Vagina (tissue), 2 donors: ENCODE measurements around the gene IFNGR1. TPM values are rescaled to one million over a fixed set of nuclear protein-coding genes. Genes with fewer than 3 reads are reported as not detected.

Source experiments
- DNase-seq, 2 donors: peaks; one replicate each; pipeline ENCODE4 v3.0.0-alpha.2; 2017; ENCODE audit errors: extremely low spot score in 2 of 2
- H3K27ac ChIP-seq: fragments of 200-600 bp; sonication (generic); one replicate; pipeline ENCODE4 v1.5.1; 2019
- H3K27me3 ChIP-seq: fragments of 200-600 bp; sonication (generic); one replicate; pipeline ENCODE4 v1.5.1; 2019
- H3K36me3 ChIP-seq, 2 donors: fragments of 200-600 bp; sonication (generic); one replicate each; pipeline ENCODE4 v1.5.1; 2017 to 2019
- H3K4me1 ChIP-seq: fragments of 200-600 bp; sonication (generic); one replicate; pipeline ENCODE4 v1.5.1; 2019
- H3K4me3 ChIP-seq, 2 donors: fragments of 200-600 bp; sonication (generic); 1 replicate in 1 of 2; 2 replicates in 1 of 2; pipeline ENCODE4 v1.5.1; 2016 to 2019
- H3K9me3 ChIP-seq: fragments of 200-600 bp; sonication (generic); one replicate; pipeline ENCODE4 v1.5.1; 2019
- CTCF ChIP-seq, 3 experiments: fragments of 450-650 bp in 2 of 3; fragments of 200-600 bp in 1 of 3; sonication (generic) in 1 of 3; IDR thresholded peaks; one replicate each; pipeline ENCODE4 v1.5.1; 2017 to 2019; ENCODE audit warnings: antibody characterized with exemption in 3 of 3, mild to moderate bottlenecking in 2 of 3, moderate library complexity in 2 of 3
- POLR2A ChIP-seq, 2 donors: fragments of 450-650 bp; IDR thresholded peaks; one replicate each; pipeline ENCODE4 v1.6.1; 2017; ENCODE audit warnings: antibody characterized with exemption in 2 of 2, mild to moderate bottlenecking in 2 of 2, moderate library complexity in 2 of 2
- POLR2AphosphoS5 ChIP-seq, 2 donors: sonication (generic); formaldehyde crosslinking; IDR thresholded peaks; one replicate each; pipeline ENCODE4 v1.9.0; 2017; ENCODE audit warnings: antibody characterized with exemption in 2 of 2, mild to moderate bottlenecking in 2 of 2, low read depth in 1 of 2; ENCODE audit not compliant: insufficient read depth in 1 of 2
- intact Hi-C: fragments of 100-400 bp; cut with DNase I; formaldehyde crosslinking; loops from one replicate; pipeline ENCODE4 v1.15.1; 2023
- total RNA-seq: library from RNA; depleted of rRNA; stranded (reverse); fragments of >200 nt; gene quantifications from one replicate; pipeline ENCODE4 v1.2.3, GENCODE V29; 2016

The IFNGR1 gene
- total RNA-seq, 1 donor from 2014 or later, result 76.6 TPM

- Histone ChIP-seq H3K36me3 (no peaks in the 10 kb centered on the region), H3K27ac (no peak overlapping the region), H3K4me3 (no peak overlapping the region), H3K9me3 (no peaks in the 10 kb centered on the region), H3K4me1 (peaks cover 55% of the 10 kb centered on the region), H3K27me3 (no peaks in the 10 kb centered on the region)
- intact Hi-C loops, result no loop called here
- DNase-seq, result no peak
- TF ChIP-seq CTCF (IDR thresholded peaks at IDR 0.05) (no peak), POLR2AphosphoS5 (IDR thresholded peaks at IDR 0.05; ENCODE audit: insufficient read depth in 1 of 2, low read depth in 1 of 2) (no peak), POLR2A (IDR thresholded peaks at IDR 0.05) (no peak)
These were observed 18.4 kb upstream of the IFNGR1 start for GRCh38 chr6:137237413-137238170.

- Histone ChIP-seq H3K36me3 (no peaks in the 10 kb centered on the region), H3K4me3 (no peak overlapping the region), H3K27me3 (no peaks in the 10 kb centered on the region), H3K4me1 (peaks cover 55% of the 10 kb centered on the region), H3K9me3 (no peaks in the 10 kb centered on the region), H3K27ac (no peak overlapping the region)
- no peak for DNase-seq
- intact Hi-C loops, result no loop called here
- no peak for TF ChIP-seq CTCF (IDR thresholded peaks at IDR 0.05)
- no peak for TF ChIP-seq POLR2A (IDR thresholded peaks at IDR 0.05)
- TF ChIP-seq POLR2AphosphoS5 (IDR thresholded peaks at IDR 0.05; ENCODE audit: insufficient read depth in 1 of 2, low read depth in 1 of 2), result no peak
These were observed 17.6 kb upstream of the IFNGR1 start for GRCh38 chr6:137236581-137237355.

GRCh38 chr6:137235686-137236085 lies 16.5 kb upstream of the IFNGR1 start:
- TF ChIP-seq POLR2A (IDR thresholded peaks at IDR 0.05) (no peak), CTCF (IDR thresholded peaks at IDR 0.05) (no peak)
- Histone ChIP-seq H3K9me3 (no peaks in the 10 kb centered on the region), H3K27ac (no peak overlapping the region), H3K4me1 (peaks cover 51% of the 10 kb centered on the region), H3K27me3 (no peaks in the 10 kb centered on the region), H3K36me3 (no peaks in the 10 kb centered on the region), H3K4me3 (no peak overlapping the region)
- intact Hi-C loops, result no loop called here
- no peak for DNase-seq

- Histone ChIP-seq H3K4me1 (peaks cover 37% of the 10 kb centered on the region), H3K4me3 (no peak overlapping the region), H3K27ac (peak overlapping the region; percentile 67), H3K9me3 (no peaks in the 10 kb centered on the region), H3K36me3 (no peaks in the 10 kb centered on the region), H3K27me3 (no peaks in the 10 kb centered on the region)
- TF ChIP-seq CTCF (IDR thresholded peaks at IDR 0.05) (no peak), POLR2AphosphoS5 (IDR thresholded peaks at IDR 0.05; ENCODE audit: insufficient read depth in 1 of 2, low read depth in 1 of 2) (peak in 1 of 2 donors; percentile 70)
- no peak for DNase-seq
- intact Hi-C loops, result no loop called here
These were observed 15.0 kb upstream of the IFNGR1 start for GRCh38 chr6:137233911-137234863.
